ENCODE data around the gene FAM168B.

Gene FAM168B, protein sequence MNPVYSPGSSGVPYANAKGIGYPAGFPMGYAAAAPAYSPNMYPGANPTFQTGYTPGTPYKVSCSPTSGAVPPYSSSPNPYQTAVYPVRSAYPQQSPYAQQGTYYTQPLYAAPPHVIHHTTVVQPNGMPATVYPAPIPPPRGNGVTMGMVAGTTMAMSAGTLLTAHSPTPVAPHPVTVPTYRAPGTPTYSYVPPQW

DNA sequence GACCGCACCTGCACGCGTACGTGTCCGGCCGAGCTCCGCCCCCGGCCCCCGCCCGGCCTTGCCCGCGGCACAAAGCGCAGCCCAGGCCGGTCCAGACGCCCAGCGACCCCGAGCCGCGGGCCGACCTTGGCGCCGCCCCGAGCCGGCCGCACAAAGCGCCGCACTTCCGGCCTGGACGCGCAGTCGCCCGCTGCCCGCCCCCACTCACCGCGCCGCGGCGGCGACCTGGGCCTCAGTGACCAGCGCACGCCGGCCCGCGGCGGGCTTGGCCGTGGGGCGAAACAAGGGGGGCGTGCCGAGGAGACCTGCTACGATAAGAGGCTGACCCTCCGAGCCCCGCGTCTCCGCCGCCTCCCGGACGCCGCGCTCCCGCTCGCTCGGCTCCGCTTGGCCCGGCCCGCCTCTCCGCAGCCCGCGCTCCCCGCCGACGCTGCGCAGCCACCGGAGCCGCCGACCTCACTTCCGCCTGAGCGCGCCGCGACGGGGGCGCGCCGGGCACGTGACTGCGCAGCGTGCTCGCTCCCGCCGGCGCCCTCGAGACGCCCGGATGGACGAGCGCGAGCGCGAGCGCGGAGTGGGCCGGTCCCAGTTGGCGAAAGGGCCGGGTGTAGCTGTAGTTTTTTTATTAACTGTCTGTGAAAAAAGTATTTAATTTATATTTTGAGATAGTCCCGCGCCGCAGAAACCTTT, at the start of gene FAM168B:
Gene FAM168B (minus strand): TSS at position 455 of the 690 bp plus-strand sequence. CDS start 10,814 bp downstream, outside the sequence.
- peak; percentile 88 for DNase-seq (ENCODE audit: low read depth, low spot score)
- TF ChIP-seq SUZ12 (IDR thresholded peaks at IDR 0.05; ENCODE audit: extremely low read depth, insufficient read depth, insufficient read length) (no peak), ZNF274 (IDR thresholded peaks at IDR 0.05; ENCODE audit: low read depth, low read length) (no peak), YY1 (IDR thresholded peaks at IDR 0.05; ENCODE audit: insufficient read depth, insufficient read length) (no peak)

DNA sequence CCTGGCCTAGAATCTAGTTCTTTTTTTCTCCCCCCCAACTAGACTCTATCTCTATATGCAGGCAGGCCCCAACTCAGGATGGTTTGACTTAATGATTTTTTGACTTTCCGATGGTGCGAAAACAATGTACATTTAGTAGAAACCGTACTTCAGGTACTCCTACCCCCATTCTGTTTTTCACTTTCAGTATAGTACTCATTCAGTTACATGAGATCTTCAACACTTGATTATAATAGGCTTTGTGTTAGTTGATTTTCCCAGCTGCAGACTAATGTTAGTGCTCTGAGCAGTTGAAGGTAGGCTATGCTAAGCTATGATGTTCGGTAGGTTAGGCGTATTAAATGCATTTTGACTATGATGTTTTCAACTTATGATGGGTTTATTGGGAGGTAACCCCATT, 49.6 kb upstream of the FAM168B start:
- no peak for DNase-seq (ENCODE audit: low read depth, low spot score)
- H3K9ac ChIP-seq (ENCODE audit: insufficient read length, low read depth) = no peak overlapping the region
- peaks cover 82% of the 10 kb centered on the region for H3K36me3 ChIP-seq (ENCODE audit: insufficient read depth, insufficient read length, low read length)

More for the DNA sequence above, at the start of gene FAM168B:
- H3K36me3 ChIP-seq (ENCODE audit: insufficient read depth, insufficient read length, low read length) = peaks cover 32% of the 10 kb centered on the region
- no peaks in the 10 kb centered on the region for H3K27me3 ChIP-seq (ENCODE audit: insufficient read depth, insufficient read length)
- H3K9ac ChIP-seq (ENCODE audit: insufficient read length, low read depth) = peak within 1 kb of the TSS; percentile 99
- peak within 1 kb of the TSS; percentile 91 for H3K4me3 ChIP-seq (ENCODE audit: insufficient read length, low read depth)
- H3K9me3 ChIP-seq (ENCODE audit: insufficient read depth, low read length) = no peaks in the 10 kb centered on the region
- no peaks in the 10 kb centered on the region for H3K4me1 ChIP-seq (ENCODE audit: insufficient read depth, insufficient read length)

DNA sequence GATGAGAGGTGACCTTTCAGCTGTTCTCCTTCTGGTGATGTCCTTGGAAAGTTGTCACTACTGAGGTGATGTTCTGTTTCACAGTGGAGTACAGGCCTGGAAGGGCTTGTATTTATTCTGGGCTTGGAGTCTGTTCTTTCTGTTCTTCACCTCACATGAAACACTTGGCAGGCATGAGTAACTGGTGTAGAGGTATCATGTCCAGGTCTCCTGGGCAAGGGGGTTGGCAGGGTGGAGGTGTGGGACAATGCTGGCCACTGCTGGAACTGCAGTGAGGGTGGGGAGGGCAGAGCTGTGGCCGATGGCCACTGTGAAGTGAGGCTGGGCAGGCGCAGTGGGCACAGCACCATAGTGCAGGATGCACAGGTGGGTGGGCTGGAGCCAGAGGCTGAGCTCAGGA, 47.3 kb upstream of the FAM168B start:
- H3K4me1 ChIP-seq (ENCODE audit: insufficient read depth, insufficient read length) = no peaks in the 10 kb centered on the region
- DNase-seq (ENCODE audit: low read depth, low spot score) = no peak
- H3K4me3 ChIP-seq (ENCODE audit: insufficient read length, low read depth) = no peak overlapping the region
- TF ChIP-seq SUZ12 (IDR thresholded peaks at IDR 0.05; ENCODE audit: extremely low read depth, insufficient read depth, insufficient read length) = no peak
- no peak for TF ChIP-seq YY1 (IDR thresholded peaks at IDR 0.05; ENCODE audit: insufficient read depth, insufficient read length)
- no peak for TF ChIP-seq ZNF274 (IDR thresholded peaks at IDR 0.05; ENCODE audit: low read depth, low read length)
- no peaks in the 10 kb centered on the region for H3K27me3 ChIP-seq (ENCODE audit: insufficient read depth, insufficient read length)
- H3K9me3 ChIP-seq (ENCODE audit: insufficient read depth, low read length) = no peaks in the 10 kb centered on the region
- peaks cover 72% of the 10 kb centered on the region for H3K36me3 ChIP-seq (ENCODE audit: insufficient read depth, insufficient read length, low read length)
- no peak overlapping the region for H3K9ac ChIP-seq (ENCODE audit: insufficient read length, low read depth)

More for the DNA sequence above, 49.6 kb upstream of the FAM168B start:
- no peaks in the 10 kb centered on the region for H3K4me1 ChIP-seq (ENCODE audit: insufficient read depth, insufficient read length)
- no peak overlapping the region for H3K4me3 ChIP-seq (ENCODE audit: insufficient read length, low read depth)
- no peaks in the 10 kb centered on the region for H3K27me3 ChIP-seq (ENCODE audit: insufficient read depth, insufficient read length)
- H3K9me3 ChIP-seq (ENCODE audit: insufficient read depth, low read length) = no peaks in the 10 kb centered on the region
- TF ChIP-seq YY1 (IDR thresholded peaks at IDR 0.05; ENCODE audit: insufficient read depth, insufficient read length) (no peak), SUZ12 (IDR thresholded peaks at IDR 0.05; ENCODE audit: extremely low read depth, insufficient read depth, insufficient read length) (no peak), ZNF274 (IDR thresholded peaks at IDR 0.05; ENCODE audit: low read depth, low read length) (no peak)

DNA sequence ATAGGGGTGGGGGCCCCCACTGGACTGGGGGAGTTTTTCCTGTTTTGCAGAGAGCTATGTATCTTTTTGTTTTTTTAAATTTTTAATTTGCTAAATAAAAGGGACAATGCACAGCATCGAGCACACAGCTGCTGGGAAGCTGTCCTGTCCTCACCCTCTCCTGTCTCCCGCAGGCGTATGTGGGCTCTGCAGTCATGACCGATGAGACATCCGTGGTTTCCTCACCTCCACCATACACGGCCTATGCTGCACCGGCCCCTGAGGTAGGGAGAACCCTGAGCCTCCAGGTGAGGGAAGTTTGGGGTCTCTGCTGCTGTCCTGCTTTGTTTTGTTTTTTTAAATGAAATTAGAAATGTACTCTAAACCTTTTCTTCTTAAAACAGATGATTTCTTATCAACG, 39.5 kb upstream of the FAM168B start:
- Histone ChIP-seq H3K4me3 (ENCODE audit: insufficient read length, low read depth) (no peak overlapping the region), H3K36me3 (ENCODE audit: insufficient read depth, insufficient read length, low read length) (peaks cover 70% of the 10 kb centered on the region), H3K27me3 (ENCODE audit: insufficient read depth, insufficient read length) (no peaks in the 10 kb centered on the region), H3K9me3 (ENCODE audit: insufficient read depth, low read length) (peaks cover 5% of the 10 kb centered on the region; the same call in 1 of the 2 replicates), H3K9ac (ENCODE audit: insufficient read length, low read depth) (no peak overlapping the region), H3K4me1 (ENCODE audit: insufficient read depth, insufficient read length) (no peaks in the 10 kb centered on the region)
- no peak for TF ChIP-seq YY1 (IDR thresholded peaks at IDR 0.05; ENCODE audit: insufficient read depth, insufficient read length)
- no peak for TF ChIP-seq SUZ12 (IDR thresholded peaks at IDR 0.05; ENCODE audit: extremely low read depth, insufficient read depth, insufficient read length)
- TF ChIP-seq ZNF274 (IDR thresholded peaks at IDR 0.05; ENCODE audit: low read depth, low read length) = no peak
- no peak for DNase-seq (ENCODE audit: low read depth, low spot score)

DNA sequence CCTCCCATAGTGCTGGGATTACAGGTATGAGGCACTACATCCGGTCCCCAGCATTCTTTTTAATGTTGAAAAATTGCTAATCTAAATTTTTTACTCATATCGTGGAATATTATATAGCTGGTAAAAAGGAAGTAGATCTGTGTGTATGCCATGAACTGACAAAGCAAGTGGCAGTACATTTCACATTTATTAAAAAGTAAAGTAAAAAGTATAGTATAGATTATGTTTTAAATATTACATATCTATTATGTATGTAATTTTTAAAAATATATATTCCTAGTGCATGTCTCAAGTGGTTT, 37.0 kb upstream of the FAM168B start:
- Histone ChIP-seq H3K9ac (ENCODE audit: insufficient read length, low read depth) (no peak overlapping the region), H3K4me1 (ENCODE audit: insufficient read depth, insufficient read length) (no peaks in the 10 kb centered on the region), H3K36me3 (ENCODE audit: insufficient read depth, insufficient read length, low read length) (peaks cover 85% of the 10 kb centered on the region), H3K4me3 (ENCODE audit: insufficient read length, low read depth) (no peak overlapping the region), H3K9me3 (ENCODE audit: insufficient read depth, low read length) (peaks cover 5% of the 10 kb centered on the region; the same call in 1 of the 2 replicates), H3K27me3 (ENCODE audit: insufficient read depth, insufficient read length) (no peaks in the 10 kb centered on the region)
- TF ChIP-seq YY1 (IDR thresholded peaks at IDR 0.05; ENCODE audit: insufficient read depth, insufficient read length) (no peak), ZNF274 (IDR thresholded peaks at IDR 0.05; ENCODE audit: low read depth, low read length) (no peak), SUZ12 (IDR thresholded peaks at IDR 0.05; ENCODE audit: extremely low read depth, insufficient read depth, insufficient read length) (no peak)
- no peak for DNase-seq (ENCODE audit: low read depth, low spot score)

DNA sequence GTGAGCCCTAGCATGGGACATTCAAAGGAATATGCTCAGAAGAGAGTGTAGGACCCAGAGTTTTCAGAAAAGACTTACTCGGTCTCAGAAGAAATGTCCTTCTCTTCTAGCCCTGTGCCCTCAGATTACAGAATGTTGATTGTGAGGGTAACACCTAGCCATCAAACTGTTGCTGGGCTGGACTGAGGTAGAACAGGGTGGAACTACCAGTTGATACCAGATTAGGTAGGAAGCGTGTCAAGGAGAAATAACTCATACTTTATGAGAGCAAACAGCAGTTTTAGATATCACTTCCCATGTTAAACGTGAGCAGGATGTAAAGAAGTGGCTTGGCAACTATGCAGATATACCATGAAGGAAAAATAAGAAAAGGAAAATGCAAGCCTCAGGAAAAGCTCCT, 34.7 kb upstream of the FAM168B start:
- H3K36me3 ChIP-seq (ENCODE audit: insufficient read depth, insufficient read length, low read length) = peaks cover 87% of the 10 kb centered on the region
- H3K4me1 ChIP-seq (ENCODE audit: insufficient read depth, insufficient read length) = no peaks in the 10 kb centered on the region
- peaks cover 5% of the 10 kb centered on the region; the same call in 1 of the 2 replicates for H3K9me3 ChIP-seq (ENCODE audit: insufficient read depth, low read length)
- H3K4me3 ChIP-seq (ENCODE audit: insufficient read length, low read depth) = no peak overlapping the region
- no peak for DNase-seq (ENCODE audit: low read depth, low spot score)
- no peaks in the 10 kb centered on the region for H3K27me3 ChIP-seq (ENCODE audit: insufficient read depth, insufficient read length)
- no peak overlapping the region for H3K9ac ChIP-seq (ENCODE audit: insufficient read length, low read depth)
- TF ChIP-seq YY1 (IDR thresholded peaks at IDR 0.05; ENCODE audit: insufficient read depth, insufficient read length) = no peak
- no peak for TF ChIP-seq ZNF274 (IDR thresholded peaks at IDR 0.05; ENCODE audit: low read depth, low read length)
- no peak for TF ChIP-seq SUZ12 (IDR thresholded peaks at IDR 0.05; ENCODE audit: extremely low read depth, insufficient read depth, insufficient read length)

DNA sequence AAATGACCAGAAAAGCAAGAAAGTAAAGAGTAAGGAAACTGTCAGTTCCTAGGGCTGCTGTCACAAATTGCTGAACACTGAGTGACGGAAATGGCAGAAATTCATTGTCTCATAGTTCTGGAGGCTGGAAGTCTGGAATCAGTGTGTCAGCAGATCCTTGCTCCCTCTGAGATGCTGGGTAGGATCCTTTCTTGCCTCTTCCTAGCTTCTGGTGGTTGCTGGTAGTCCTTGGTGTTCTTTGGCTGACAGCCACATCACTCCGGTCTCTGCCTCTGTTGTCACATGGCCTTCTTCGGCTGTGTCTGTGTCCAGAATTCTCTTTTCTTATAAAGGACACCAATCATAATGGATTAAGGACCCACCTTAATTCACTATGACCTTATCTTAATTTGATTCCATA, 33.8 kb upstream of the FAM168B start:
- H3K9me3 ChIP-seq (ENCODE audit: insufficient read depth, low read length) = peaks cover 5% of the 10 kb centered on the region; the same call in 1 of the 2 replicates
- no peak for TF ChIP-seq SUZ12 (IDR thresholded peaks at IDR 0.05; ENCODE audit: extremely low read depth, insufficient read depth, insufficient read length)
- TF ChIP-seq YY1 (IDR thresholded peaks at IDR 0.05; ENCODE audit: insufficient read depth, insufficient read length) = no peak
- no peak for TF ChIP-seq ZNF274 (IDR thresholded peaks at IDR 0.05; ENCODE audit: low read depth, low read length)
- DNase-seq (ENCODE audit: low read depth, low spot score) = no peak
- peaks cover 86% of the 10 kb centered on the region for H3K36me3 ChIP-seq (ENCODE audit: insufficient read depth, insufficient read length, low read length)
- no peak overlapping the region for H3K9ac ChIP-seq (ENCODE audit: insufficient read length, low read depth)
- no peaks in the 10 kb centered on the region for H3K27me3 ChIP-seq (ENCODE audit: insufficient read depth, insufficient read length)
- no peaks in the 10 kb centered on the region for H3K4me1 ChIP-seq (ENCODE audit: insufficient read depth, insufficient read length)
- H3K4me3 ChIP-seq (ENCODE audit: insufficient read length, low read depth) = no peak overlapping the region
